ENCODE data around the gene SDK2. TPM values are rescaled to one million over a fixed set of nuclear protein-coding genes. Genes with fewer than 3 reads are reported as not detected.

The SDK2 gene
- total RNA-seq, 2 donors from 2014 or later, result 0.26 to 0.33 TPM

DNA sequence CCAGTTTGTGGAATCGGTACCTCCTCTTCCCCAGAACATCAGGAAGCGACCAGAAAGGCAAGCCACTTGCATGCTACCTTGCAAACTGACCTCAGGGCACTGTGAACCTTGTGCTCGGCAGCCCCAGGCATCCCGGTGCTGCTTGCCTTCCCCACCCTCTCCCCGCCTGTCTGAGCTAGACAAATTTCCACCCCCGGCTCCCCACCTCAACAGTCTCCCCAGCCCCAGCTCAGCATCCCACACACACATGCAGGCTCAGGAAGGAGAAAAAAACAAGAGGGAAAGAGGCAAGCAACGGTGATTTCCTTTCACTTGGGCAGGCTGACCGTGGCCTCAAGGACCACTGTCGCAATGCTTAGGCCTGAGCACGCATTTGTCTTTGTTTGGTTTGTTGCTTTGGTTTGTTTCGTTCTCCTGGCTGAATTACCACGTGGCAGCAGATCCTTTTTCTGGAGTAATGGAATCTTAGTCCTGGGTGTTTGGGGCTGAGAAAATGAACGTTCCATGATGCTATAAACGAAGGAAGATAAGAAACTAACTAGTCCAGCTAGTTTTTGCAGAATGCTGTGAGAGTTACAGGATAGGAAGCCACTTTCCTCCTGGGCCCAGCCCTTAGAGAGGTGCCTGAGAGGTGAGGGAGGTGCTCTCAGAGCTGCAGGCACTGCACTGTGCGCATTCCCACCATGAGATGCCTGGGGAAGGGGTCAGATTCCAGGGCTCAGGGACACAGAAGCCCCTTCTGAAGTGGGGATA, 27.9 kb downstream of the SDK2 start:
- ATAC-seq (no peak), DNase-seq (no peak)
- WGBS, 2 donors, result 43 to 51% methylated on average over 14 to 15 of the region's 15 CpGs
- Histone ChIP-seq H3K27ac (no peak overlapping the region), H3K9me3 (no peaks in the 10 kb centered on the region), H3K27me3 (no peaks in the 10 kb centered on the region), H3K4me3 (no peak overlapping the region), H3K36me3 (replicated peaks in 1 of 2; ENCODE audit: insufficient read depth in 1 of 2, low read depth in 2 of 2) (no peaks in the 10 kb centered on the region), H3K4me1 (no peaks in the 10 kb centered on the region)
- intact Hi-C loops (cut with DNase I), result no loop called here
- TF ChIP-seq, protein P1, sequence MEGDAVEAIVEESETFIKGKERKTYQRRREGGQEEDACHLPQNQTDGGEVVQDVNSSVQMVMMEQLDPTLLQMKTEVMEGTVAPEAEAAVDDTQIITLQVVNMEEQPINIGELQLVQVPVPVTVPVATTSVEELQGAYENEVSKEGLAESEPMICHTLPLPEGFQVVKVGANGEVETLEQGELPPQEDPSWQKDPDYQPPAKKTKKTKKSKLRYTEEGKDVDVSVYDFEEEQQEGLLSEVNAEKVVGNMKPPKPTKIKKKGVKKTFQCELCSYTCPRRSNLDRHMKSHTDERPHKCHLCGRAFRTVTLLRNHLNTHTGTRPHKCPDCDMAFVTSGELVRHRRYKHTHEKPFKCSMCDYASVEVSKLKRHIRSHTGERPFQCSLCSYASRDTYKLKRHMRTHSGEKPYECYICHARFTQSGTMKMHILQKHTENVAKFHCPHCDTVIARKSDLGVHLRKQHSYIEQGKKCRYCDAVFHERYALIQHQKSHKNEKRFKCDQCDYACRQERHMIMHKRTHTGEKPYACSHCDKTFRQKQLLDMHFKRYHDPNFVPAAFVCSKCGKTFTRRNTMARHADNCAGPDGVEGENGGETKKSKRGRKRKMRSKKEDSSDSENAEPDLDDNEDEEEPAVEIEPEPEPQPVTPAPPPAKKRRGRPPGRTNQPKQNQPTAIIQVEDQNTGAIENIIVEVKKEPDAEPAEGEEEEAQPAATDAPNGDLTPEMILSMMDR (IDR thresholded peaks at IDR 0.05), result no peak
- no peak for TF ChIP-seq POLR2A (IDR thresholded peaks at IDR 0.05)

DNA sequence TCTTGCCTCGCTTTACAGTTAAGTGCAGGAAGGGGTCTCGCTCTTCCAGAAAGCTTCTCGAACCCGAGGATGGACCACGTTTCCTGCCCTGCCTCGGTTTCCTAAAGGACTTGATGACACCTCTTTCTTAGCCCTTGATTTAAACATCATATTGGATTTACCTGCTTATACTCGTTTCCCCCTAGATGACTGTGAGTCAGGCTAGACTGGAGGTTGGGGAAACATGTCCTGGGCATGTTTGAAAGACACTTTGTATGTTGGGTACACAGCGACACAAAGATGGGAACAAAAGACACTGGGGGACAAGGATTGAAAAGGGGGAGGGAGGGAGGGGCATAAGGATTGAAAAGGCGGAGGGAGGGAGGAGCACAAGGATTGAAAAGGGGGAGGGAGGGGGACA, 30.0 kb downstream of the SDK2 start:
- H3K27me3 ChIP-seq, result no peaks in the 10 kb centered on the region
- intact Hi-C loops (cut with DNase I), result no loop called here
- ATAC-seq, result no peak

DNA sequence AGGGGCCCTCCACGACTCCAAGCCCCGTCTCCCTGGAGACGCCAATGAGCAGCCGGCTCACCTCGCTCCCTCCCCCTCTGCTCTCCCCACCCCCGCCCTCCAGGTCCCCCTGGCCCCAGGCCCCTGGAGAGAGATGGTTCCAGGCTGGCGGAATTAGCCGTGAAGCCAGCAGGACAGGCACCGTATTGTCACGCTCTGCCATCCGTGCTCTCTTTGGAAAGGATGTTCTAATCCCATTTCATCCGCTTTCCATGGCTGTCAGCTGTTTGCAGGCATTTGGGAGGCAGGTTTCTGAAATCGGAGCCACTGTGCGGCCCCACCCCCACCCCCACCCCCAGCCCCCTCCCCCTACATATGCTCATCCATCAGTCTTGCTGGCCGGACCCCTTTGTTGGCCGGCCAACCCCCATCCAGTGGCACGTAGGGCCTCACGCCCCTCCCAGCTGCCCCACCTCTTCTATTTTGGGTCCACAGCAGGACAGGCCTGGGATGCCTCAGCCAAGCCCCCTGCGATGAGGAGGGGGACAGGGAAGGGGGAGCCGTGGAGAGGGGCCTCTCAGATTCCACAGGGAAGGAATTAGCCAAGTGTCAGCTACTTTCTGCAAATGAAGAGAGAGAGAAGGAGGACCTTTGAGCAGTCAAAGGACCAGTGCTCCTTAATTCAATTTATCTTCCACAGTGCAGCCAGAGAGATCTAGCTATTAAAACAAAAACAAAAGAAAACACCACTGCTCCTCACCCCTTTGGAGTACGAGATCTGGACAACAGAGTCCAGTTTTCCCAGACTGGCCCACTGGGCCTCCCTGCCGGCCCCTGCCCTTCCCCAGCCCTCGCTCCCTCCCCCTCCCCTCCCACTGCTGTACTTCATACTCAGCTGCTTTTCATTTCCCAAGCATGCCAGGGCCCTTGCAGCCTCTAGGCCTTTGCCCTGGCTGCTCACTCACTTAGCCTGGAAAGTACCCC, 30.7 kb downstream of the SDK2 start:
- H3K36me3 ChIP-seq (replicated peaks in 1 of 2; ENCODE audit: insufficient read depth in 1 of 2, low read depth in 2 of 2), result no peaks in the 10 kb centered on the region
- H3K4me1 ChIP-seq, result no peaks in the 10 kb centered on the region
- H3K27me3 ChIP-seq, result no peaks in the 10 kb centered on the region
- H3K27ac ChIP-seq, result no peak overlapping the region
- no peak for ATAC-seq
- no peak for DNase-seq
- WGBS, 2 donors, result 42 to 45% methylated on average over 18 to 23 of the region's 23 CpGs
- H3K9me3 ChIP-seq, result no peaks in the 10 kb centered on the region
- intact Hi-C loops (cut with DNase I), result no loop called here
- H3K4me3 ChIP-seq, result no peak overlapping the region
- TF ChIP-seq POLR2A (IDR thresholded peaks at IDR 0.05), result no peak
- TF ChIP-seq, protein P1 (IDR thresholded peaks at IDR 0.05), result no peak

More for the DNA sequence above, 30.0 kb downstream of the SDK2 start:
- Histone ChIP-seq H3K4me1 (no peaks in the 10 kb centered on the region), H3K27ac (no peak overlapping the region), H3K4me3 (no peak overlapping the region), H3K9me3 (no peaks in the 10 kb centered on the region), H3K36me3 (replicated peaks in 1 of 2; ENCODE audit: insufficient read depth in 1 of 2, low read depth in 2 of 2) (no peaks in the 10 kb centered on the region)
- TF ChIP-seq, protein P1 (IDR thresholded peaks at IDR 0.05), result no peak
- no peak for TF ChIP-seq POLR2A (IDR thresholded peaks at IDR 0.05)
- no peak for DNase-seq
- WGBS, 2 donors, result 57% methylated on average over 7 to 8 of the region's 9 CpGs

DNA sequence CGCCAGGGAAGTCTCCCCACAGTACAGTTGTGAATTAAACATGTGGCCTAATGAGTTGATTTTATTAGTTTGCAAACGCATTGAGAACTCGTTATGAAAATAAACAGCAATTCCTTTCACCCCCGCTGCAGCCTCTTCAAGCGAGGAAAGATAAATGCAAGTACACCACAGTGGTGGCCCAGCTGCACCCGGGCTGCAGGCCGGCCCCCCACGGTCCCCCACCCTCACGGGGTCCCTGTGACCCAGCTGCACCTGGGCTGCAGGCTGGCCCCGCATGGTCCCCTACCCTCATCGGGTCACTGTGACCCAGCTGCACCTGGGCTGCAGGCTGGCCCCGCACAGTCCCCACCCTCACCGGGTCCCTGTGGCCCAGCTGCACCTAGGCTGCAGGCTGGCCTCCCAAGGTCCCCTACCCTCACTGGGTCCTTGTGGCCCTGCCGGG, 32.2 kb downstream of the SDK2 start:
- WGBS, 2 donors, result 34 to 69% methylated on average over 5 to 13 of the region's 14 CpGs
- DNase-seq (no peak), ATAC-seq (no peak)
- Histone ChIP-seq H3K27ac (no peak overlapping the region), H3K27me3 (no peaks in the 10 kb centered on the region), H3K36me3 (replicated peaks in 1 of 2; ENCODE audit: insufficient read depth in 1 of 2, low read depth in 2 of 2) (no peaks in the 10 kb centered on the region), H3K9me3 (no peaks in the 10 kb centered on the region), H3K4me1 (no peaks in the 10 kb centered on the region), H3K4me3 (no peak overlapping the region)
- TF ChIP-seq, protein P1 (IDR thresholded peaks at IDR 0.05), result no peak
- no peak for TF ChIP-seq POLR2A (IDR thresholded peaks at IDR 0.05)
- intact Hi-C loops (cut with DNase I), result no loop called here
